ENCODE measurements around the gene AKAP7.

AKAP7 gene

GRCh38 chr6:131305037-131305850 is 170.0 kb downstream of the AKAP7 start:
- Histone ChIP-seq H3K36me3 (ENCODE audit: control insufficient read depth, insufficient read depth, low read length) (no peaks in the 10 kb centered on the region), H3K4me1 (no peaks in the 10 kb centered on the region), H3K4me2 (ENCODE audit: low read length) (no peak overlapping the region), H3K9ac (no peak overlapping the region), H3K27me3 (ENCODE audit: control insufficient read depth, insufficient read depth, low read length) (no peaks in the 10 kb centered on the region), H3K27ac (no peak overlapping the region), H3K79me2 (no peaks in the 10 kb centered on the region), H2AFZ (no peak overlapping the region), H3K4me3 (ENCODE audit: low read depth, low read length) (no peak overlapping the region), H3K9me3 (ENCODE audit: control insufficient read depth, low read length) (no peaks in the 10 kb centered on the region)
- no peak for TF ChIP-seq CTCF (IDR thresholded peaks at IDR 0.05)

GRCh38 chr6:131309437-131309836 is 174.2 kb downstream of the AKAP7 start:
- H3K4me3 ChIP-seq (ENCODE audit: low read depth, low read length) = no peak overlapping the region
- H3K36me3 ChIP-seq (ENCODE audit: control insufficient read depth, insufficient read depth, low read length) = no peaks in the 10 kb centered on the region
- H3K4me2 ChIP-seq (ENCODE audit: low read length) = no peak overlapping the region
- H3K9me3 ChIP-seq (ENCODE audit: control insufficient read depth, low read length) = no peaks in the 10 kb centered on the region
- H3K27me3 ChIP-seq (ENCODE audit: control insufficient read depth, insufficient read depth, low read length) = no peaks in the 10 kb centered on the region
- TF ChIP-seq CTCF (IDR thresholded peaks at IDR 0.05) = no peak
- H3K79me2 ChIP-seq = no peaks in the 10 kb centered on the region
- no peak overlapping the region for H2AFZ ChIP-seq
- no peak overlapping the region for H3K9ac ChIP-seq
- H3K4me1 ChIP-seq = no peaks in the 10 kb centered on the region
- H3K27ac ChIP-seq = no peak overlapping the region

GRCh38 chr6:131314838-131315237 is 179.6 kb downstream of the AKAP7 start:
- no peak for TF ChIP-seq CTCF (IDR thresholded peaks at IDR 0.05)
- Histone ChIP-seq H2AFZ (no peak overlapping the region), H3K9me3 (ENCODE audit: control insufficient read depth, low read length) (no peaks in the 10 kb centered on the region), H3K36me3 (ENCODE audit: control insufficient read depth, insufficient read depth, low read length) (no peaks in the 10 kb centered on the region), H3K9ac (no peak overlapping the region), H3K79me2 (no peaks in the 10 kb centered on the region), H3K27me3 (ENCODE audit: control insufficient read depth, insufficient read depth, low read length) (no peaks in the 10 kb centered on the region), H3K4me2 (ENCODE audit: low read length) (no peak overlapping the region), H3K4me3 (ENCODE audit: low read depth, low read length) (no peak overlapping the region), H3K4me1 (no peaks in the 10 kb centered on the region), H3K27ac (no peak overlapping the region)

GRCh38 chr6:131316654-131317053 is 181.4 kb downstream of the AKAP7 start:
- no peak overlapping the region for H2AFZ ChIP-seq
- H3K36me3 ChIP-seq (ENCODE audit: control insufficient read depth, insufficient read depth, low read length) = no peaks in the 10 kb centered on the region
- no peak overlapping the region for H3K4me2 ChIP-seq (ENCODE audit: low read length)
- no peak overlapping the region for H3K27ac ChIP-seq
- no peaks in the 10 kb centered on the region for H3K4me1 ChIP-seq
- H3K9me3 ChIP-seq (ENCODE audit: control insufficient read depth, low read length) = no peaks in the 10 kb centered on the region
- no peaks in the 10 kb centered on the region for H3K27me3 ChIP-seq (ENCODE audit: control insufficient read depth, insufficient read depth, low read length)
- no peak overlapping the region for H3K9ac ChIP-seq
- no peak overlapping the region for H3K4me3 ChIP-seq (ENCODE audit: low read depth, low read length)
- no peak for TF ChIP-seq CTCF (IDR thresholded peaks at IDR 0.05)
- H3K79me2 ChIP-seq = no peaks in the 10 kb centered on the region

GRCh38 chr6:131317516-131317915 is 182.2 kb downstream of the AKAP7 start:
- H3K9ac ChIP-seq = no peak overlapping the region
- TF ChIP-seq CTCF (IDR thresholded peaks at IDR 0.05) = no peak
- H3K27me3 ChIP-seq (ENCODE audit: control insufficient read depth, insufficient read depth, low read length) = no peaks in the 10 kb centered on the region
- no peak overlapping the region for H3K4me3 ChIP-seq (ENCODE audit: low read depth, low read length)
- no peak overlapping the region for H3K4me2 ChIP-seq (ENCODE audit: low read length)
- H3K4me1 ChIP-seq = no peaks in the 10 kb centered on the region
- H3K36me3 ChIP-seq (ENCODE audit: control insufficient read depth, insufficient read depth, low read length) = no peaks in the 10 kb centered on the region
- H3K79me2 ChIP-seq = no peaks in the 10 kb centered on the region
- no peaks in the 10 kb centered on the region for H3K9me3 ChIP-seq (ENCODE audit: control insufficient read depth, low read length)
- no peak overlapping the region for H3K27ac ChIP-seq
- no peak overlapping the region for H2AFZ ChIP-seq

Data from parathyroid adenoma (tissue), 2 donors.